Liver (tissue), 9 donors: ENCODE results near the gene LAX1. TPM values are rescaled to one million over a fixed set of nuclear protein-coding genes. Genes with fewer than 3 reads are reported as not detected.

Experiments
- DNase-seq: peaks from one replicate; pipeline ENCODE4 v3.0.0-alpha.2; 2017; ENCODE audit warnings: low spot score
- H3K27ac ChIP-seq, 2 donors: one replicate each; pipeline ENCODE4 v1.7.0; 2013; ENCODE audit warnings: inconsistent platforms in 2 of 2, low read length in 2 of 2, control low read depth in 1 of 2, low read depth in 1 of 2, mild to moderate bottlenecking in 1 of 2
- H3K27me3 ChIP-seq, 4 donors: one replicate each; pipeline versions ENCODE4 v1.6.1 to v1.7.0; 2013; ENCODE audit warnings: low read length in 3 of 4, inconsistent platforms in 1 of 4, mild to moderate bottlenecking in 1 of 4, moderate library complexity in 1 of 4; ENCODE audit not compliant: control insufficient read depth in 4 of 4, insufficient read depth in 4 of 4
- H3K36me3 ChIP-seq, 4 donors: one replicate each; pipeline versions ENCODE4 v1.6.1 to v1.7.0; 2013; ENCODE audit warnings: low read length in 3 of 4, mild to moderate bottlenecking in 3 of 4, low read depth in 1 of 4, moderate library complexity in 1 of 4; ENCODE audit not compliant: control insufficient read depth in 4 of 4, insufficient read depth in 3 of 4
- H3K4me1 ChIP-seq, 4 donors: one replicate each; pipeline versions ENCODE4 v1.6.1 to v1.7.0; 2013; ENCODE audit warnings: low read length in 3 of 4, mild to moderate bottlenecking in 3 of 4, moderate library complexity in 1 of 4; ENCODE audit not compliant: control insufficient read depth in 4 of 4, insufficient read depth in 4 of 4
- H3K4me3 ChIP-seq, 3 donors: one replicate each; pipeline versions ENCODE4 v1.6.1 to v1.7.0; 2013; ENCODE audit warnings: low read length in 3 of 3, control low read depth in 1 of 3, low read depth in 1 of 3, mild to moderate bottlenecking in 1 of 3
- H3K9ac ChIP-seq, 2 donors: one replicate each; pipeline ENCODE4 v1.7.0; 2013; ENCODE audit warnings: low read length in 2 of 2, mild to moderate bottlenecking in 2 of 2, moderate library complexity in 2 of 2, control low read depth in 1 of 2, low read depth in 1 of 2
- H3K9me3 ChIP-seq, 4 donors: one replicate each; pipeline versions ENCODE4 v1.6.1 to v1.7.0; 2013; ENCODE audit warnings: low read length in 3 of 4; ENCODE audit not compliant: control insufficient read depth in 4 of 4
- EGR1 ChIP-seq, 2 donors: IDR thresholded peaks; 2 replicates each; pipeline ENCODE4 v1.6.1; 2016 to 2018; ENCODE audit warnings: antibody characterized with exemption in 2 of 2, low read depth in 2 of 2
- FOXA1 ChIP-seq: IDR thresholded peaks from 2 replicates; pipeline ENCODE4 v1.6.1; 2016; ENCODE audit warnings: antibody characterized with exemption
- FOXA2 ChIP-seq: IDR thresholded peaks from 2 replicates; pipeline ENCODE4 v1.6.1; 2016; ENCODE audit warnings: antibody characterized with exemption
- GABPA ChIP-seq, 2 donors: IDR thresholded peaks in 1 of 2; conservative IDR thresholded peaks in 1 of 2; 2 replicates each; pipeline ENCODE4 v1.6.1; 2016; ENCODE audit warnings: antibody characterized with exemption in 2 of 2, mild to moderate bottlenecking in 1 of 2, moderate library complexity in 1 of 2
- HNF4A ChIP-seq, 2 donors: conservative IDR thresholded peaks; 2 replicates each; pipeline ENCODE4 v1.6.1; 2016; ENCODE audit warnings: antibody characterized with exemption in 2 of 2, mild to moderate bottlenecking in 2 of 2
- HNF4G ChIP-seq: IDR thresholded peaks from 2 replicates; pipeline ENCODE4 v1.6.1; 2016; ENCODE audit warnings: antibody characterized with exemption
- JUND ChIP-seq, 2 donors: IDR thresholded peaks; 2 replicates each; pipeline ENCODE4 v1.6.1; 2016; ENCODE audit warnings: antibody characterized with exemption in 2 of 2
- RAD21 ChIP-seq, 2 donors: IDR thresholded peaks; 2 replicates each; pipeline ENCODE4 v1.6.1; 2016; ENCODE audit warnings: antibody characterized with exemption in 2 of 2, mild to moderate bottlenecking in 2 of 2
- RXRA ChIP-seq, 2 donors: IDR thresholded peaks; 2 replicates each; pipeline ENCODE4 v1.6.1; 2017 to 2018; ENCODE audit warnings: antibody characterized with exemption in 2 of 2, mild to moderate bottlenecking in 1 of 2
- SP1 ChIP-seq: IDR thresholded peaks from 2 replicates; pipeline ENCODE4 v1.6.1; 2018; ENCODE audit warnings: antibody characterized with exemption, mild to moderate bottlenecking
- TAF1 ChIP-seq: conservative IDR thresholded peaks from 2 replicates; pipeline ENCODE4 v1.6.1; 2016; ENCODE audit warnings: antibody characterized with exemption, mild to moderate bottlenecking
- YY1 ChIP-seq: IDR thresholded peaks from 2 replicates; pipeline ENCODE4 v1.6.1; 2016; ENCODE audit warnings: antibody characterized with exemption, mild to moderate bottlenecking
- WGBS: extraction: QIAGEN DNeasy Blood & Tissue Kit; methylation state at CpG from one replicate; pipeline ENCODE4 v1.1.7; 2013; 5-methylcytosine and 5-hydroxymethylcytosine counted together
- polyA plus RNA-seq, 2 donors: library from polyadenylated mRNA; stranded (reverse) in 1 of 2; unstranded in 1 of 2; fragments of 200-250 nt in 1 of 2; fragments of >200 nt in 1 of 2; fragmentation: Nextera tagmentation in 1 of 2; extraction: Ambion mirVana in 1 of 2; gene quantifications; one replicate each; pipeline versions ENCODE4 v1.2.1 to v1.2.3, GENCODE V29; 2013 to 2015
- total RNA-seq, 2 donors: library from RNA; depleted of rRNA; stranded (reverse); fragments of >200 nt; gene quantifications; one replicate each; pipeline ENCODE4 v1.2.3, GENCODE V29; 2014
- TF ChIP-seq, protein P1 (sequence below): IDR thresholded peaks from 2 replicates; pipeline ENCODE4 v1.6.1; 2016; ENCODE audit warnings: antibody characterized with exemption
- TF ChIP-seq, protein P2 (sequence below): IDR thresholded peaks from 2 replicates; pipeline ENCODE4 v1.6.1; 2016; ENCODE audit warnings: antibody characterized with exemption
- TF ChIP-seq, protein P3 (sequence below): IDR thresholded peaks from 2 replicates; pipeline ENCODE4 v1.6.1; 2016; ENCODE audit warnings: antibody characterized with exemption, mild to moderate bottlenecking
- TF ChIP-seq, protein P4 (sequence below): IDR thresholded peaks from 2 replicates; pipeline ENCODE4 v1.6.1; 2016; ENCODE audit warnings: antibody characterized with exemption
- donor health status: healthy.
- donor health status: healthy.
- donor health status: healthy.
- donor health status: healthy.
- donor health status: healthy.

The LAX1 gene
- total and polyA plus RNA-seq, 4 donors: 0.21 to 0.67 (median 0.38) TPM

DNA sequence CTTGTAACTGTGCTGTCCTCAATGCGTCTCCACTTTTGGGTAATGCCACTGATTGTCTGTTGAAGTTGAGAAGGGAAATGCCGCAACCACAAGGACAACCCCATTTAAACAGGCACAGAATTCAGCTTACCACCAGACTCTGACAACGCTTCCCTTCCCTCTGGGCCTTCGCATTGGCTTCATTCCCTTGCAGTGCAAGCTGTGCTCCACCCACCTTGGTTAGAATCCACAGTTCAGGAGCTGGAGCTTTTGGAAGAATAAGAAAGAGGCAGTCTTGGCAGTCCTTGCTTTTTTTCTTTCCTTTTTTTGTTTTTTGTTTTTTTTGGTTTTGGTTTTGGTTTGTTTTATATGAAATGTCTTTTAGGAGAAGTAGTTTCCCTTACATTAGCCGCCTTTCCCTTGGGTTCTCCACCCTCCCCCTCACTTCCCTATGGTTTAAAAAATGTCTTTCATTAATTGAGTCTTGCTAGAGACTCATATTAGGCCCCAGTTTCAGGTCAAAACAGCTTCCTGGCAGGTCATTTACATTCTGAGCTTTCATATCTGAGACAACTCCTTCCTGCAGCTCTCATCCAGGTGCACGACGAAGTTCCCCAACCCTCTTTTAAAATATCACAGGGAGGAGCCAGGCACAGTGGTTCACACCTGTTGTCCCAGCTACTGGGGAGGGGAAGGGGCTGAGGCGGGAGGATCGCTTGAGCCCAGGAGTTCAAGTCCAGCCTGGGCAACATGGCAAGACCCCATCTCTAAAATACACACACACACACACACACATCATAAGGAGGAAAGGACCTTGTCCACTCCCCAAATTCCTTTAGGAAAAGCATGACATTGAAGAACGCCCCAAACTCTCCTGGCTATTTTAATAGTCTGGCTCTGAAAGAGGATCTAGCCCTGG is 20.7 kb upstream of the LAX1 start:
- Histone ChIP-seq H3K4me1 (no peaks in the 10 kb centered on the region), H3K9me3 (no peaks in the 10 kb centered on the region), H3K4me3 (no peak overlapping the region), H3K36me3 (peaks cover 0 to 6% (median 3%) of the 10 kb centered on the region in 4 donors), H3K9ac (no peak overlapping the region), H3K27me3 (no peaks in the 10 kb centered on the region), H3K27ac (no peak overlapping the region)
- DNase-seq: no peak
- WGBS: 83% methylated on average over 10 of the region's 10 CpGs
- TF ChIP-seq TAF1: no peak
- no peak for TF ChIP-seq RAD21 (IDR thresholded peaks at IDR 0.05)
- TF ChIP-seq, protein P1, sequence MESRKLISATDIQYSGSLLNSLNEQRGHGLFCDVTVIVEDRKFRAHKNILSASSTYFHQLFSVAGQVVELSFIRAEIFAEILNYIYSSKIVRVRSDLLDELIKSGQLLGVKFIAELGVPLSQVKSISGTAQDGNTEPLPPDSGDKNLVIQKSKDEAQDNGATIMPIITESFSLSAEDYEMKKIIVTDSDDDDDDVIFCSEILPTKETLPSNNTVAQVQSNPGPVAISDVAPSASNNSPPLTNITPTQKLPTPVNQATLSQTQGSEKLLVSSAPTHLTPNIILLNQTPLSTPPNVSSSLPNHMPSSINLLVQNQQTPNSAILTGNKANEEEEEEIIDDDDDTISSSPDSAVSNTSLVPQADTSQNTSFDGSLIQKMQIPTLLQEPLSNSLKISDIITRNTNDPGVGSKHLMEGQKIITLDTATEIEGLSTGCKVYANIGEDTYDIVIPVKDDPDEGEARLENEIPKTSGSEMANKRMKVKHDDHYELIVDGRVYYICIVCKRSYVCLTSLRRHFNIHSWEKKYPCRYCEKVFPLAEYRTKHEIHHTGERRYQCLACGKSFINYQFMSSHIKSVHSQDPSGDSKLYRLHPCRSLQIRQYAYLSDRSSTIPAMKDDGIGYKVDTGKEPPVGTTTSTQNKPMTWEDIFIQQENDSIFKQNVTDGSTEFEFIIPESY: no peak
- TF ChIP-seq FOXA1: no peak
- no peak for TF ChIP-seq HNF4G
- TF ChIP-seq YY1: no peak
- TF ChIP-seq FOXA2: no peak
- no peak for TF ChIP-seq GABPA (IDR thresholded peaks at IDR 0.05 in 1 of 2, conservative IDR thresholded peaks at IDR 0.05 in 1 of 2)

DNA sequence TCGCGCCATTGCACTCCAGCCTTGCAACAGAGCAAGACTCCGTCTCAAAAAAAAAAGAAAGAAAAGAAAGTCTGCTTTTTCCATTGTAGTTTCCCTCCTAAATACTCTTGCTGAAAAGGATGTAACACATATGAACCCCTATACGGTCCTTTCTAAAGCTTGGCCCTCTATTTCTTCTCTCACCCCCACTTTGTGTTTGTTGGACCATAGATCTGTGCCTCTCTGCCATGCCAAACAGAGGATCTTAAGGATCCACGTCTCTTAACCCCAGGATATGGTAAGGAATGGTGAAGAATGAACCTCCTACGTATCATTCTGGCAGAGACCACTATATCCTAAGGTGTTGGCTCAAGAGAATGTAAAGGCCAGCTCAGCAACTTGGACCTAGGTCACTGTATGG is 18.7 kb upstream of the LAX1 start:
- H3K9me3 ChIP-seq: no peaks in the 10 kb centered on the region
- no peak overlapping the region for H3K9ac ChIP-seq
- H3K4me1 ChIP-seq: no peaks in the 10 kb centered on the region
- H3K27ac ChIP-seq: no peak overlapping the region
- no peak for TF ChIP-seq EGR1 (IDR thresholded peaks at IDR 0.05; ENCODE audit: low read depth in 2 of 2)
- TF ChIP-seq, protein P2, sequence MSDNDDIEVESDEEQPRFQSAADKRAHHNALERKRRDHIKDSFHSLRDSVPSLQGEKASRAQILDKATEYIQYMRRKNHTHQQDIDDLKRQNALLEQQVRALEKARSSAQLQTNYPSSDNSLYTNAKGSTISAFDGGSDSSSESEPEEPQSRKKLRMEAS: no peak
- no peak for TF ChIP-seq RXRA (IDR thresholded peaks at IDR 0.05)
- TF ChIP-seq HNF4A (conservative IDR thresholded peaks at IDR 0.05): no peak
- TF ChIP-seq TAF1: no peak
- TF ChIP-seq GABPA (IDR thresholded peaks at IDR 0.05 in 1 of 2, conservative IDR thresholded peaks at IDR 0.05 in 1 of 2): no peak
- TF ChIP-seq FOXA2: no peak
- no peak for TF ChIP-seq HNF4G
- TF ChIP-seq JUND (IDR thresholded peaks at IDR 0.05): no peak
- TF ChIP-seq, protein P3, sequence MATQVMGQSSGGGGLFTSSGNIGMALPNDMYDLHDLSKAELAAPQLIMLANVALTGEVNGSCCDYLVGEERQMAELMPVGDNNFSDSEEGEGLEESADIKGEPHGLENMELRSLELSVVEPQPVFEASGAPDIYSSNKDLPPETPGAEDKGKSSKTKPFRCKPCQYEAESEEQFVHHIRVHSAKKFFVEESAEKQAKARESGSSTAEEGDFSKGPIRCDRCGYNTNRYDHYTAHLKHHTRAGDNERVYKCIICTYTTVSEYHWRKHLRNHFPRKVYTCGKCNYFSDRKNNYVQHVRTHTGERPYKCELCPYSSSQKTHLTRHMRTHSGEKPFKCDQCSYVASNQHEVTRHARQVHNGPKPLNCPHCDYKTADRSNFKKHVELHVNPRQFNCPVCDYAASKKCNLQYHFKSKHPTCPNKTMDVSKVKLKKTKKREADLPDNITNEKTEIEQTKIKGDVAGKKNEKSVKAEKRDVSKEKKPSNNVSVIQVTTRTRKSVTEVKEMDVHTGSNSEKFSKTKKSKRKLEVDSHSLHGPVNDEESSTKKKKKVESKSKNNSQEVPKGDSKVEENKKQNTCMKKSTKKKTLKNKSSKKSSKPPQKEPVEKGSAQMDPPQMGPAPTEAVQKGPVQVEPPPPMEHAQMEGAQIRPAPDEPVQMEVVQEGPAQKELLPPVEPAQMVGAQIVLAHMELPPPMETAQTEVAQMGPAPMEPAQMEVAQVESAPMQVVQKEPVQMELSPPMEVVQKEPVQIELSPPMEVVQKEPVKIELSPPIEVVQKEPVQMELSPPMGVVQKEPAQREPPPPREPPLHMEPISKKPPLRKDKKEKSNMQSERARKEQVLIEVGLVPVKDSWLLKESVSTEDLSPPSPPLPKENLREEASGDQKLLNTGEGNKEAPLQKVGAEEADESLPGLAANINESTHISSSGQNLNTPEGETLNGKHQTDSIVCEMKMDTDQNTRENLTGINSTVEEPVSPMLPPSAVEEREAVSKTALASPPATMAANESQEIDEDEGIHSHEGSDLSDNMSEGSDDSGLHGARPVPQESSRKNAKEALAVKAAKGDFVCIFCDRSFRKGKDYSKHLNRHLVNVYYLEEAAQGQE: no peak
- TF ChIP-seq, protein P4, sequence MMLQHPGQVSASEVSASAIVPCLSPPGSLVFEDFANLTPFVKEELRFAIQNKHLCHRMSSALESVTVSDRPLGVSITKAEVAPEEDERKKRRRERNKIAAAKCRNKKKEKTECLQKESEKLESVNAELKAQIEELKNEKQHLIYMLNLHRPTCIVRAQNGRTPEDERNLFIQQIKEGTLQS: no peak
- no peak for TF ChIP-seq SP1
- no peak for TF ChIP-seq YY1
- WGBS: 96% methylated on average over 6 of the region's 6 CpGs
- H3K27me3 ChIP-seq: no peaks in the 10 kb centered on the region
- no peak for DNase-seq
- H3K4me3 ChIP-seq: no peak overlapping the region
- no peaks in the 10 kb centered on the region for H3K36me3 ChIP-seq
